Gastroesophageal sphincter (tissue), 3 donors: ENCODE results near the gene NPPA.

Experiments used
- EP300 ChIP-seq: sonication (generic); formaldehyde crosslinking; IDR thresholded peaks from one replicate; pipeline ENCODE4 v1.6.1; 2017; ENCODE audit warnings: antibody characterized with exemption, mild to moderate bottlenecking
- POLR2A ChIP-seq, 2 donors: fragments of 450-650 bp; IDR thresholded peaks; one replicate each; pipeline ENCODE4 v1.6.1; 2017; ENCODE audit warnings: antibody characterized with exemption in 2 of 2, mild to moderate bottlenecking in 2 of 2, moderate library complexity in 1 of 2
- TF ChIP-seq, protein P1 (sequence below), 4 experiments: fragments of 200-600 bp in 2 of 4; fragments of 450-650 bp in 2 of 4; sonication (generic) in 1 of 4; IDR thresholded peaks; one replicate each; pipeline ENCODE4 v1.5.1; 2017 to 2019; ENCODE audit warnings: antibody characterized with exemption in 4 of 4, mild to moderate bottlenecking in 2 of 4, moderate library complexity in 2 of 4

DNA sequence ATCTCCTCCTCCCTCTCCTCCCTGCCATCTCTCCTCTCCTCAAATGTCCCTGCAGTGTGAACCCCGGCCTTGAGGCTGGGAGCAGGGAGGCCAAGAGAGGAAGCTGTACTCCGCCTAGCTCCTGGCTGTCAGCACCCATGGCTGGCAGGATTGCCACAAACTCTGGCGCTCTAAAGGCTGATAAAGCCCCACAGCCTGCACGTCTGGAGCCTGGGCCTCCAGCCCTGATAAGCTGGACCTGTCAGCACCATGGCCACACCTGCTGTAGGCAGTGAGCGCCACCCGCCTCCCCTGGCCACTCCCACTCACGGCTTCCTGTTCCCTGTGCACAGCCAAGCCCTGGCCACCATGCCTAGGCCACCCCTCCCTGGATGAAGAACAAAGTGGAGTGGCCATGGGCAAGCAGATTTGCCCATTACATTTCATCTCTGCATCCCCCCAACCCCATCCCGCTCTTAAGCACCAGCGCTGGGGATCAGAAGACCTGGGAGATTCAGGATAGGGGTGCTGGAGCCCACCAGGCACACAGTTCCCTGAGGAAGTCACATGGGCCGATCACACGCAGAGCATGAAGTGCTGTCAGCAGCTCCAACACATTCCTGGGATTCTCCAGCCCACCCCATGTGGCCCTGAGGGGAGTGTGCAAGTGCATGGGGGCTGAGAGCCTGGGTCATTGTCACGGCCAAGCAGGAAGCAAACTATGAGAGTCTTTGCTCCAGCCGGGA, 35.4 kb upstream of the NPPA start:
- TF ChIP-seq POLR2A (IDR thresholded peaks at IDR 0.05) (no peak), EP300 (no peak)
- TF ChIP-seq, protein P1, sequence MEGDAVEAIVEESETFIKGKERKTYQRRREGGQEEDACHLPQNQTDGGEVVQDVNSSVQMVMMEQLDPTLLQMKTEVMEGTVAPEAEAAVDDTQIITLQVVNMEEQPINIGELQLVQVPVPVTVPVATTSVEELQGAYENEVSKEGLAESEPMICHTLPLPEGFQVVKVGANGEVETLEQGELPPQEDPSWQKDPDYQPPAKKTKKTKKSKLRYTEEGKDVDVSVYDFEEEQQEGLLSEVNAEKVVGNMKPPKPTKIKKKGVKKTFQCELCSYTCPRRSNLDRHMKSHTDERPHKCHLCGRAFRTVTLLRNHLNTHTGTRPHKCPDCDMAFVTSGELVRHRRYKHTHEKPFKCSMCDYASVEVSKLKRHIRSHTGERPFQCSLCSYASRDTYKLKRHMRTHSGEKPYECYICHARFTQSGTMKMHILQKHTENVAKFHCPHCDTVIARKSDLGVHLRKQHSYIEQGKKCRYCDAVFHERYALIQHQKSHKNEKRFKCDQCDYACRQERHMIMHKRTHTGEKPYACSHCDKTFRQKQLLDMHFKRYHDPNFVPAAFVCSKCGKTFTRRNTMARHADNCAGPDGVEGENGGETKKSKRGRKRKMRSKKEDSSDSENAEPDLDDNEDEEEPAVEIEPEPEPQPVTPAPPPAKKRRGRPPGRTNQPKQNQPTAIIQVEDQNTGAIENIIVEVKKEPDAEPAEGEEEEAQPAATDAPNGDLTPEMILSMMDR (IDR thresholded peaks at IDR 0.05): no peak
